Measurements from ENCODE around the gene KIZ.

DNA sequence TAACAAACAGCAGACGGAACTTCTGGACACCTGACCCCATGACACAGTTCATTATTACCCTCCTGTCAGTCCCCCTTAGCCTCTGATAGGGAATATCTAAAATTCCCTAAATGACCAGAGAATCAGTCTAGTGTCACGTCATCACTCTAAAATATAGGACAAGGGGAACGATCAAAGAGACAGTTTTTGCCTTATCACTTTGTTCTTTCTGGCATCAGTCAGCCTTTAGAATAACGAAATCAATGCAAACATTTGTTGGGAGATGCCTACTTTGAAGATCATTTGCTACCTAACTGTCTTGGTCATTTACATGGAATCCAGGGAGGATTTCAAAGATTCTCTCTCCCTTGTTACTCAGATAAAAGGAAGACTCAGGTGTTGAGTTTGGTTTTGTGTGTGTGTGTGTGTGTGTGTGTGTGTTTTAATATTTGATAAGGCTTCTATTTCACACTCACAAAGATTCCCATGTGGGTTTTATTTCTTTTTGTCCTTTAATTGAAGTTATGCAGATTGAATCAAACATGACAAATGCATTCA lies 48.0 kb upstream of the KIZ start:
- TF ChIP-seq, protein P1, sequence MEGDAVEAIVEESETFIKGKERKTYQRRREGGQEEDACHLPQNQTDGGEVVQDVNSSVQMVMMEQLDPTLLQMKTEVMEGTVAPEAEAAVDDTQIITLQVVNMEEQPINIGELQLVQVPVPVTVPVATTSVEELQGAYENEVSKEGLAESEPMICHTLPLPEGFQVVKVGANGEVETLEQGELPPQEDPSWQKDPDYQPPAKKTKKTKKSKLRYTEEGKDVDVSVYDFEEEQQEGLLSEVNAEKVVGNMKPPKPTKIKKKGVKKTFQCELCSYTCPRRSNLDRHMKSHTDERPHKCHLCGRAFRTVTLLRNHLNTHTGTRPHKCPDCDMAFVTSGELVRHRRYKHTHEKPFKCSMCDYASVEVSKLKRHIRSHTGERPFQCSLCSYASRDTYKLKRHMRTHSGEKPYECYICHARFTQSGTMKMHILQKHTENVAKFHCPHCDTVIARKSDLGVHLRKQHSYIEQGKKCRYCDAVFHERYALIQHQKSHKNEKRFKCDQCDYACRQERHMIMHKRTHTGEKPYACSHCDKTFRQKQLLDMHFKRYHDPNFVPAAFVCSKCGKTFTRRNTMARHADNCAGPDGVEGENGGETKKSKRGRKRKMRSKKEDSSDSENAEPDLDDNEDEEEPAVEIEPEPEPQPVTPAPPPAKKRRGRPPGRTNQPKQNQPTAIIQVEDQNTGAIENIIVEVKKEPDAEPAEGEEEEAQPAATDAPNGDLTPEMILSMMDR (IDR thresholded peaks at IDR 0.05): no peak
- no peak for TF ChIP-seq POLR2A (IDR thresholded peaks at IDR 0.05)
